Measurements from ENCODE around the gene C13orf46.

DNA sequence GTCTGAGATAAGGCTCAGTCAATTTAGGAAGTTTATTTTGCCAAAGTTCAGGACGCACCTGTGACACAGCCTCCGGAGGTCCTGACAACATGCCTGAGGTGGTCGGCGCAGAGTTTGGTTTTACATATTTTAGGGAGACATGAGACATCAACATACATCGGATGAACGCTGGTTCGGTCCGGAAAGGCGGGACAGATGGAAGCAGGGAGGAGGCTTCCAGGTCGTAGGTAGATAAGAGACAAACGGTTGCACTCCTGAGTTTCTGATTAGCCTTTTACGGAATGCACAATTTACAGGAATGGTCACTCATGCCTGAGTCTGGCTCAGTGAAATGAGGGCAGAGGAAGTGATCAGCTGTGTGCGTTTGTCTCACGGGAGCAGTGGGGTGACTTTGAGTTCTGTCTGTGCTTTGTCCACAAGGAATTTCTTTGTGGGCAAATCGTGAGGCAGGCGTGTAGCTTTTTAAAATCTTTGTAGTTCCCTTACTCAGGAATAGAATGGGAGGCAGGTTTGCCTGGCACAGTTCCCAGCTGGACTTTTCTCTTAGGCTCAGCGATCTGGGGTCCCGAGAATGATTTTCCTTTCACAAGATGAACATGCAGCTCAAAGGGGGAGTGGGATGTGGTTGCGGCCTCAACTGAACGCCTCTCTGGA is 36.2 kb downstream of the C13orf46 start:
- TF ChIP-seq, protein P1, sequence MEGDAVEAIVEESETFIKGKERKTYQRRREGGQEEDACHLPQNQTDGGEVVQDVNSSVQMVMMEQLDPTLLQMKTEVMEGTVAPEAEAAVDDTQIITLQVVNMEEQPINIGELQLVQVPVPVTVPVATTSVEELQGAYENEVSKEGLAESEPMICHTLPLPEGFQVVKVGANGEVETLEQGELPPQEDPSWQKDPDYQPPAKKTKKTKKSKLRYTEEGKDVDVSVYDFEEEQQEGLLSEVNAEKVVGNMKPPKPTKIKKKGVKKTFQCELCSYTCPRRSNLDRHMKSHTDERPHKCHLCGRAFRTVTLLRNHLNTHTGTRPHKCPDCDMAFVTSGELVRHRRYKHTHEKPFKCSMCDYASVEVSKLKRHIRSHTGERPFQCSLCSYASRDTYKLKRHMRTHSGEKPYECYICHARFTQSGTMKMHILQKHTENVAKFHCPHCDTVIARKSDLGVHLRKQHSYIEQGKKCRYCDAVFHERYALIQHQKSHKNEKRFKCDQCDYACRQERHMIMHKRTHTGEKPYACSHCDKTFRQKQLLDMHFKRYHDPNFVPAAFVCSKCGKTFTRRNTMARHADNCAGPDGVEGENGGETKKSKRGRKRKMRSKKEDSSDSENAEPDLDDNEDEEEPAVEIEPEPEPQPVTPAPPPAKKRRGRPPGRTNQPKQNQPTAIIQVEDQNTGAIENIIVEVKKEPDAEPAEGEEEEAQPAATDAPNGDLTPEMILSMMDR (IDR thresholded peaks at IDR 0.05), result no peak
- TF ChIP-seq POLR2A (IDR thresholded peaks at IDR 0.05), result no peak

Data from esophagus squamous epithelium (tissue), 4 donors.